HepG2 (cell line): Measurements from ENCODE around the gene PADI1. TPM values are rescaled to one million over a fixed set of nuclear protein-coding genes. Genes with fewer than 3 reads are reported as not detected.

Experiments used
- AFF4 ChIP-seq: sonication (generic); formaldehyde crosslinking; IDR thresholded peaks from 2 replicates; pipeline ENCODE4 v1.4.0; 2020; ENCODE audit warnings: missing genetic modification reagents
- CAMTA2 ChIP-seq: sonication (generic); formaldehyde crosslinking; IDR thresholded peaks from 2 replicates; pipeline ENCODE4 v1.4.0; 2020; ENCODE audit warnings: mild to moderate bottlenecking, missing genetic modification reagents, borderline replicate concordance
- PAWR ChIP-seq: sonication (generic); formaldehyde crosslinking; IDR thresholded peaks from 2 replicates; pipeline ENCODE4 v1.4.0; 2020; ENCODE audit warnings: missing genetic modification reagents, mild to moderate bottlenecking, borderline replicate concordance
- RBM39 ChIP-seq: fragments of 200-400 bp; formaldehyde crosslinking; IDR thresholded peaks from one replicate; pipeline ENCODE4 v1.6.1; 2018; ENCODE audit warnings: antibody characterized with exemption, mild to moderate bottlenecking, low read depth, low read length; ENCODE audit not compliant: poor library complexity, severe bottlenecking
- ZBTB20 ChIP-seq: sonication (generic); formaldehyde crosslinking; IDR thresholded peaks from 2 replicates; pipeline ENCODE4 v1.8.1; 2023; ENCODE audit warnings: missing genetic modification reagents, low read depth, mild to moderate bottlenecking, borderline replicate concordance
- ZNF280B ChIP-seq: sonication (generic); formaldehyde crosslinking; IDR thresholded peaks from 2 replicates; pipeline ENCODE4 v1.5.0; 2020; ENCODE audit warnings: missing genetic modification reagents, mild to moderate bottlenecking, borderline replicate concordance
- ZNF326 ChIP-seq: sonication (generic); formaldehyde crosslinking; IDR thresholded peaks from 2 replicates; pipeline ENCODE4 v1.4.0; 2020; ENCODE audit warnings: missing genetic modification reagents, borderline replicate concordance
- ZNF547 ChIP-seq: sonication (generic); formaldehyde crosslinking; IDR thresholded peaks from 2 replicates; pipeline ENCODE4 v1.5.1; 2020; ENCODE audit warnings: mild to moderate bottlenecking, missing genetic modification reagents
- polyA plus RNA-seq, 8 experiments: library from polyadenylated mRNA; depleted of rRNA in 3 of 8; stranded (reverse) in 7 of 8; unstranded in 1 of 8; fragments of >200 nt; fragmentation: Illumina TruSeq in 4 of 8; extraction: Trizol in 4 of 8; gene quantifications; 2 replicates each; pipeline versions ENCODE4 v1.2.1 to v1.2.3, GENCODE V29; 2011 to 2016; ENCODE audit warnings: low read depth in 4 of 8, missing spikeins in 1 of 8, mixed read lengths in 1 of 8; ENCODE audit not compliant: insufficient read depth in 1 of 8
- total RNA-seq, 5 experiments: library from RNA; depleted of rRNA; stranded (reverse); fragments of >200 nt; fragmentation: Illumina TruSeq; extraction: Trizol; gene quantifications; 2 replicates each; pipeline ENCODE4 v1.2.3, GENCODE V29; 2016; ENCODE audit warnings: low read depth in 1 of 5

PADI1 gene
- total and polyA plus RNA-seq, 2 of the 13 experiments (the other 11 are each of a cell fraction or from before 2014, with no cell fraction given): not detected

DNA sequence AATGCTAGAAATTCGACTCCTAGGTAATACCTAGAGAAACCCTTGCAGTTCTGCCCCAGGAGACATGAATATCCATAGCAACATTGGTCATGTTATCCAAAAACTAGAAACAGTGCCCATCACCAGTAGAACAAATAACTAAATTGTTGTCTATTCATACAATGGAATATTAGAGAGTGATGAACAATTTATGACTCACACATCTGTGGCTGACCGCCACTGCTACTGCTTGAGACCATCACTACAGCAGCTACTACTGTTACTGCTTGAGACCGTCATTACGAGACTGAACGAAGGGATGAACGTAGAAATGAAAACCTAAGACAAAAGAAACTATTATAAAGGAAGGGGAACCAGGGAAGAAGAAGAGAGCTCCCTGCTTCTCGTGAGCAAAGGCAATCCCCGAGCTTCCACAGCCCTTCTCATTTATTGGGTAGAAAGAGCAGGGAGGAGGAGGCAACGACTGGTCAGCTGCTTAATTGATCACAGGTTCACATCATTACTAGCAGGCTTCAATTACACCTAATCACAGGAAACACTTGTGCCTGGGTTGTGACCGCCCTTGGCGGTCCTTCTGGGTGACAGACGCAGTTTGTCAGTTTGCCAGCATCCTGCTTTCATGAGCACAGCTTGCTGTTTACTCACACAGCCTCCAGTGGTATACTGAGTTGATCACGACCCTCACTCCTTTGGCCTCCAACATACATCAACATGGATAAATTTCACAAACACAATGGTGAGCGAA is 88.9 kb downstream of the PADI1 start (continued):
- TF ChIP-seq AFF4 (CRISPR knock-in tag) (no peak), ZNF547 (CRISPR knock-in tag) (no peak), ZNF326 (CRISPR knock-in tag) (no peak), ZBTB20 (CRISPR knock-in tag) (no peak), ZNF280B (CRISPR knock-in tag) (no peak), RBM39 (no peak), CAMTA2 (CRISPR knock-in tag) (no peak), PAWR (CRISPR knock-in tag) (no peak)
